HG02885 (cell line): ENCODE measurements around the gene HSPA12A.

Experiments used
- ATAC-seq: cut with Tn5 transposase; IDR thresholded peaks from one replicate; pipeline ENCODE4 v1.9.1; 2021; ENCODE audit warnings: mild to moderate bottlenecking; ENCODE audit not compliant: unreplicated experiment, poor library complexity

Gene HSPA12A

DNA sequence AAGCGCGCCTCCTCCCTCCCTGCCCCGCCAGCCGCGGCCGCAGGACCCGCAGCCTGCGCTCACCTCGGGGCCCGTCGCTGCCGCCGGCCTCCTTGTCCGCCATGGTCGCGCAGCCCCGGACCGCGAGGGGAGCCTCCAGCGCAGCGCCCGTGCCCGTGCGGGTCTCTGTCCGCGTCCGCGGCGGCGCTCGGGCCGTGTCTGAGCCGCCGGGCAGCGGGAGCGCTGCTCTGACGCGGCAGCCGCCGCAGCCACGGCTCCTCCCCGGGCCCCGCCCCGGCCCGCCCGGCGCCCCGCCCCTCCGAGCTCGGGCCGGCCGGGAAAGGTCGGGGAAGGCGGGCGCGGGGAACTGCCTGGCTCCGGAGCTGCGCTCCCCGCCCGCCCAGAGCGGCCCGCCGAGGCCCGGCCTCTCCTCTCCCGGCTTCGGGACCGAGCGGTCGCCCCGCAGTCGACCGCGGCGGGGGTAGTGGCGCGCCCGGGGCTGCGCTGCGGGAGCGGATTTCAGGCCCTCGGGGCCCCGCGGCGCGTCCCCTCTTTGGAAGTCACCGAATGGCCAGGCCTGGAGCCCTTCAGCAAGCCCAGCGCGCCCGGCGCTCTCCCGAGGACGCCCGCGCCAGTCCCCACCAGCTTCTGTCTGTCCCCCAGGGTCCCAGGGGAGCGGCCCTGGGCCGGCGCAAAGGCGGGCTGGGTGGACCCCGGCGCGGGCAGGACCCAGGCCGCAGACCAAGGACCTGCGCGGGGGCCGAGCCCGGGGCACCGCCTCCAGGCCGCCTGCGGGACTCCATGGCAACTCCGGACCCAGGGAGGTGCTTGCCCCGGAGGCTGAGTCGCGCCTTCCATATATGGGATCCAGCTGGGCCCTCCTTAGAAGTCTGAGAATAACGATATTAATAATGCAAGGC is at the start of gene HSPA12A:
TSS of gene HSPA12A (minus strand) at position 200 of the 899 bp plus-strand sequence. CDS start at position 103, 97 bp downstream.
- ATAC-seq = peak; percentile 95

DNA sequence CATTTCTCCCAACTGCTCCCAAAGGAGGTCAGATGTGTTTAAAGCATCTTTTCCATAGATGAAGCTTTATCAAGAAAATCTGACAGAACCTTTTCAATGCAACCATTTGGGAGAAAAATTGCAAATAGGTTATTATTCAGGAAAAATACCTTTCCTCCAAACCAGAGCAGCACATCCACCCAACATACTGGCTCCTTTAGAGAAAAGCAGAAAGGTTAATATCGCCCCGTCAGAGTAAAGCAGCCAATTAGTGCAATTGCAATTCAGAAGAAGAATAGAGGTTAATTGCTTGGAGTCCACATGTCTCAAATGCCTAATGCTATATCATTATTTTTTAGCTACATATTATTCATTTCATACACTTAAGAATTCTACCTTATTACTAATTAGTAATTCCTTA is 48.9 kb upstream of the HSPA12A start:
- ATAC-seq = no peak

- ATAC-seq = peak; percentile 88
These were observed 45.7 kb upstream of the HSPA12A start for GRCh38 chr10:116787893-116788665.

- ATAC-seq = no peak
These were observed 44.8 kb upstream of the HSPA12A start for GRCh38 chr10:116787053-116787659.

DNA sequence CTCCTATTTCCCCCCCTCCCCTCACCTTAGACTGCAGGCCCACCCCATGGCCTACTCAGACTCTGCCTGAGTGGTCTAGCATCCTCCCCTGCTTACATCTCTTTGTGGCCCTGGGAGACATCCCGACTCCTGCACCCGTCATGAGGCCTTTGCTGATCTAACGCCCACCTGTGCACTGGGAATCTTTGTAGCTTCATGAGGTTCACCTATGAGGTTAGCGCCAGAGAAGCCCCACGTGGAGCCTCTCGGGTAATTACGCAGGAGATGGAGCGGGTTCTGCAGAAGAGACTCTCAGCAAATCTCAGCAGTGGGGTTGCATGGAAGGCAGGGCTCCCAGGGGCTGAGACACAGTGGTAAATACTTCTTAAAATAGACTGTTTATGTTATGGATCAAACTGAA is 43.5 kb upstream of the HSPA12A start:
- no peak for ATAC-seq

GRCh38 chr10:116785282-116785681 is 42.9 kb upstream of the HSPA12A start:
- no peak for ATAC-seq

DNA sequence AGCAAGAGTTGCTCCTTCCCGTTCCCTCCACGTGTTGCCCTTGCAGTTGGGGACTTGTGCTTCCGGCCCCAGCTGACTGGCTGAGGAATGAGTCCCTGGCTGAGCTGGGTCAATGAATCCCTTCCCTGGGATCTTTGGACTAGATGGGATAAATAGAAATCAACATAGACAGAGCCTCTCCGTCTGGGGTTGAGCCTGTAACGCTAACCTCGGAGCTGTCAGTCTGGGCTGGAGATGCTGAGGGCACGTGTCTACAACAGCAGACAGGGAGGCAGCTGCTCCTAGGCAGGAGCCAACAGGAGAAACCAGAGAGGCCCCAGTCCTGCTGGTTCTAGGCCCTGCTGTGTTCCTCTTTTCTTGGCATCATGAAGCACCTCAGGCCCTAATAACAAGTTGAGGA is 42.3 kb upstream of the HSPA12A start:
- no peak for ATAC-seq

GRCh38 chr10:116784035-116784434 is 41.7 kb upstream of the HSPA12A start:
- ATAC-seq = no peak

DNA sequence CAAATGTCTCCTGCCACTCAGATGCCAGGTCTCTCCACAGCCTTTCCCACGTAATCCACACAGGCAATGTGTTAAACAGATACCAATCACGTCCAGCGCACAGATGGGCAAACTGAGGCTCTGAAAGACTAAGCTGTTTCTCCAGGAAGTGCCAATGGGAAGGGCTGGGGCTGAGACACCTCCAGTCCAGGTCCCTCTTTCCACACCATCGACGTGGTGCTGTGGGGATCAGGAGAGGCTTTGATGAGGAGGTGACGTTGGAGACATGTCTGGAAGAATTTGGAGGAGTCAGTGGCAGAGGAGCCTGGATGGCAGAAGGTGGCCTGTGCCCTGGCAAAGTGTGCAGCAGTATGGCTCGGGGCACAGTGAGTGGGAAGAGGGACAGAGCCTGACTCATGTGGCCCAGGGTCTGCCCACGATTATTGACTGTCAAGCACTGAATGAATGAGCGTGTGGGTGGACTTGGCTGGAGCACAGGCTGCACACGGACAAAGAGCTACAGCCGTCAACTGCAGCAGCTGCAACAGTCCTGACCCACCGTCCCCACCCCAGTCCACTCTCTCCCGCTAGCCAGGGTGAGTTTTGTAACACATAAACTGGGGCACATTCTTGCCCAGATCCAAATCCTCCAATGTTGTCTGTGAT is 40.8 kb upstream of the HSPA12A start:
- ATAC-seq = no peak

DNA sequence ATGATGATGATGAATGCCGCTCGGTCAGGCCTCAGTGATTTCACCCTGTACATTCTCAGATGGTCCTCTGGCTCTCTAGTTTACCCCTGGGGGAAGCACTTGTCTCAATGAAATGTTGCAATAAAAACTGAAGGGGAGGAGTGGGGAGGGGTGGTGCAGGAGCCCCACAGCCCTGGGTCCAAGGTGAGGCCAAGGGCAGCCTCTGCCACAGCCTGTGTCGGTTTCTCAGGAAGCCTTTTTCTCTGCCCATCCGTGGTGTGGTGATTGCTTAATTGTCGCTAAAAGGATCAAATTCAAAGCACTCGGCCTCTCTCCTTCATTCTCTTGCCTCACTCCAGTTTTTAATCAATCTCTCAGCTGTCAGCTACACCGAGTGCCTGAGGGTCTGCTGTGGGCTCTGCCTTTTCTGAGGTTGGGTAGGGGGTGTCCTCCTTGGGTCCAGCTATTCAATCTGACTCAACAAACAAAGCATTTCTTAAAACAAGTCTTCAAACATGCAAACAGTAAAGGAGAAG is 39.1 kb upstream of the HSPA12A start:
- no peak for ATAC-seq

- ATAC-seq = no peak
These were observed 38.4 kb upstream of the HSPA12A start for GRCh38 chr10:116780691-116781205.

GRCh38 chr10:116779076-116779687 is 36.8 kb upstream of the HSPA12A start:
- no peak for ATAC-seq

- no peak for ATAC-seq
These were observed 34.6 kb upstream of the HSPA12A start for GRCh38 chr10:116777006-116777405.

DNA sequence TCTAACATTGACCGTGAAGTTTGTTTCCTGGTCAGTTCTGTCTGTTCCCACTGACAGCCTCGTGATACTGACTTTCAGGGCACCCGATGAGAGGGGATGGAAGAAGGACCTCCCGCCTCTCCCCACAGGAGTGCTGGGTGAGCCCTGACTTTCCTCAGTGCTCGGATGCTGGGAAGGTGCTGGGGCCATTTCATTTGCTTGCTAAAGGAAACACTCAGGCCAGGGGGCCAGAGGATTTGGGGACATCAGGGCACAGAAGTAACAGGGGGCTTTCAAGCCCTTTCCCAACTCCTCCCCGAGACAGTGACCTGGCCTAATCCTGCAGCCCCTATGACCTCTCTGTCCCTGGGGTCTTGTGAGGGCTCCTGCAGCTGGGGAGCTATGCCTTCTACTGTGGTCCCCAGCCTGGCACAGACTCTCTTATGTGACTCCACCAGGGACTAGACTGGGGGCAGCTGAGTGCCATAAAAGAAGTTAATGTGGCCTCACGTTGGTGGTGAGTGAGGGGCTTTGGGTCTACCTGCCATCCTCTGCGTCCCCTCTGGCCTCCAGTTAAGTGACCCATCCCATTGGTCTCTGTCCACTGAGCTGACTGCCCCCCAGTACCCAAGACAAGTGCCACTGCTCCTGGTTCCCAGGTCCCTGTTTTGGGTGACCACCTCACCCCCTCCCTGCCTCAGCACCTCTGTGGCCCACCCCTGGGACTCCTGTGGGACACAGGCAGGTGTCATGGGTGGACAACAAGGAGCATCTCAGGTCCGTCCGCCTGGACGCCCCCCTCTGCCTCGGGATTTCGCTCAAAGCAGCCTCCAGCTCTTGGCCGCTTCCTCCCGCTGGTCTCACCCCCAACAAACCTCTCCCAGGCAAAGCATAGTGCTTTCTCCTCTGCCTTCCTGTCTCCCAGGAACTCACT is 33.4 kb upstream of the HSPA12A start:
- no peak for ATAC-seq

DNA sequence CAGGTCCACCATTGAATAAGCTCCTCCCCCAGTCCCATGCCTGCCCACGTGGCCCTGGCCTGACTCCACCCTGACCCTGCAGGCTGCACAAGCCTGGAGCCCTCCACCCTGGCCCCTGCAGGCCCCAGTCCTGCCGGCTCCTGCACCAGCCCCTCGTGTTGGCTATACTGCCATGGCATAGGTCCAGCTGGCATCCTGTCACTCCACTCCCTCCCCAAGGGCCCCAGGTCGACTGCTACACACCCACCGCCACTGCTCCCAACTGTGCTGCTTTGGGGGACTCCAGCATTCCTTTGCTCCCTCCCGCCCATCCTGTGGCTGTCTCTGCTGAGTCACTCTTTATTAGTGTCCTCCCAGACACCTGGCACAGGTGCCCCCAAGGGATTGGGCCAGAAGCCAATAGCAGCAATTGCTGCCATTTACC is 32.4 kb upstream of the HSPA12A start:
- ATAC-seq = no peak

DNA sequence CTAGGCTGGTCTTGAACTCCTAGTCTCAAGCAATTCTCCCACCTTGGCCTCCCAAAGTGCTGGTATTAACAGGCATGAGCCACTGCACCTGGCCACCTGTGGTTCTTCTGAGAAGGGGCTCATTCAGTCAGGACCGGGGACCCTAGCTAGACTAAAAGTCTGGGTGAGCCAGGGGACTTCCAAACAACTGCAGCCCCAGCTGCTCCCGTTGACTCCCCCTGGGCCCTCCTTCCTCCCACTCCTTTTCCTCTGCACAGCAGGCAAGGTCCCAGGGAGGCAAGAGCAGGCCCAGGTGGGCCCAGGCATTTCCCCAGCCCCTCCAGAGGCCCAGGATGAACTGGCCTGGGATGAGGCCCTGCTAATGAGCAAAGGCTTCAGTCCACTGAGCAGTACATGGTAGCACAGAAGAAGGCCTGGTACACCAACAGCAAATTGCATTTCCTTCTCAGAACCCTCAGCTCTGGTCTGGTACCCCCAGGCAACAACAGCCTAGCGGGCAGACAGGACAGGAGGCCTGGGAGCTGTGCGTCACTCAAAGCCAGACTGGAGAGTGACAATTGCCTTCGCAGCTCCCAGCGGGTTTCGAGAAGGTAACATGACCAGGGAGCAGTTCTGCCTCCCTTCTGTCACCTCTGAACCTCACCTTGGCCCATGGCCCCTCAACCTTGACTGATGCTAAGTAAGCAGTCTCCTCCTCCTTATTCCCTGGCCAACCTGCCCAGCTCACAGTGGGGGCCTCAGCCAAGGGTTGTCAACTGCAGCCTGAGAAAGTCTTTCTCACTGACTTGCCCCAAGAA is 30.7 kb upstream of the HSPA12A start:
- no peak for ATAC-seq

- ATAC-seq = no peak
These were observed 29.7 kb upstream of the HSPA12A start for GRCh38 chr10:116771959-116772585.
